GM18520 (cell line): ENCODE data around the gene HCCS.

ENCODE experiments used
- ATAC-seq: cut with Tn5 transposase; IDR thresholded peaks from one replicate; pipeline ENCODE4 v1.9.1; 2021; ENCODE audit not compliant: unreplicated experiment

The HCCS gene

DNA sequence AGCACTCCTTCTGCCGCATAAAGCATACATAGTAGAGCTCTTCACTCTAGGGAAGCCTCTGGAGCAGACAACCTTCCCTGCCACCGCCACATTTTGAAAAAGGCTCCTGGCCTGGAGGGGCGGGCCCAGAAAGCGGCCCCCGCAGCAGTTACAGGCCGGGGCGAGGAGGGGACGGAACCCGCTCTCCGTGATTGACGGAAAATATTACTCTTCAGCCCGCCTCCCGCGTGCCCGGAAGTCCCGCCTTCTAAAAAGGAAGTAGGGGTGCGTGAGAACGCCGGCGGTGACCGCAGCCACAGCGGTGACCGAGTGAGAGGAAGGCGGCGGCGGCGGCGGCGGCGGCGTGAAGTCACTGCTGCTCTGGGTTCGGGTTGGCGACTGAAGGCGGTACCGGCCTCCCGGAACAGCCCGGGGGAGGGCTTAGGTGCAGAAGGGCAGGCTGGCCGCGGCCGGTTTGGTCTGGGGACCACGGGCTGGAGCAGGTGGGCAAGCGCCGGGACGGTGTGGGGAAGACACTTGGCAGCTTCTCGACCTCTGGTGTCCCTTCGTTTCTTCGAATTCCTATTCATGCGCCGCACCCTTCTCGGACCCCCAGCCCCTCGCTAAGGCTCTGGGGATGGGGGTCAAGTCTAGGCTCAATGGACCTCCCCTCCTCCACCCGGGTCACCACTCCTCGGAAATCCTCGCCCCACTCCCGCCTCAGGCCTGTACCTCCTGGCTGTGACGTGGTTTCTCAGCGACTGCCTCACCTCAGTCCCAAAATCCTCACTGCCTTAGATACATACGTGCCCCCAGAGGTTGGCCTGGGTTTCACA lies at the start of gene HCCS:
TSS of gene HCCS (plus strand) at position 296 of the 815 bp plus-strand sequence. CDS start 729 bp downstream, outside the sequence.
- ATAC-seq = peak; percentile 86

DNA sequence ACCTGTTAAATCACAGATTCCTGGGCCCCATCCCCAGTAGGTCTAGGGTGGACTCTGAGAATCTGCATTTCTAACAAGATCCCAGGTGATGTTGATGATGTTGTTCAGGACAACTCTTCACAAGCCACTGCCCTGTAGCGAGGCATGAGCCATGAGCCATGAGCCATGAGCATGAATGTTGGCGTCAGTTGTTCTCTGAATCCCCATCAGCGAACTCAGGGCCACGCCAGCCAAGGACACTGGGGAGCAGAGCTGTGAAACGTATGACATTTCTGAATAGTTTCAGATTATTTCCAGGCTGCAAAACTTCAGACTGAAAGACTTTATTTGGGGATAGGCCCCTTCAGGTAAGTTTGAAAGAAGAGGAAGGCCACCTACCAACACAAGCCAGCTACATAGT lies 46.9 kb upstream of the HCCS start:
- ATAC-seq = no peak

DNA sequence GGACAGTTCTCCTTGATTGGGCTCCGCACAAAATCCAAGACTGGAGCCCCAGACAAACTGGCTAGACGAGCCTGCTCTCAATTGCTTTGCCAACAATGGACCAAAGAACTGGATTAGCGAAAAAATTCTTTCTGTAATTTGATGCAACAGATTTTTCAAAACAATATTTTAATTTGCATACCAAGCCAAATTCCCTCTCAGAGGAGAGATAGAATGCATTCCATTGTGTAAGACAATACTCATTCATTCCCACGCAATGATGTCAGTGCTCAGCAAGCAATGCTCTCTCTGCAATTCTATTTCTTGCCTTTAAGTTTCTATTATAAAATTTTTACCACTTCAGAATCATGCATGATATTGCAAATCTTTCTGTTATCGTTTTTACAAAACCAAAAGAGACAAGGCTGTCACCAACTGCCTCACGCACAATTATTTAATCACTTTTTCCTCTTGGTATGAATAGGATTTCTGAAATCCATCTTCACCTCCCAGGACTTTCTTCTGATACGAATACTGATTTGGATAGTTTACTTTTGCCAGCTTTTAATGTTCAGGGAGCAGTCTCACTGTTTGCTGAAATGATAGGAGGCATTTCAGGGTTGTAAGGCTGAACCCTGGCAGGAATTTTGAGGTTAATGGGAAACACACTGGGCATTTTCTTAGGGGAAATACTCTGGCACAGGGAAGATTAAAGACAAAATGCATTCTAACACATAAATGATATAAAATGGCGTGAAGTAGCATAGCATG lies 46.1 kb upstream of the HCCS start:
- no peak for ATAC-seq

DNA sequence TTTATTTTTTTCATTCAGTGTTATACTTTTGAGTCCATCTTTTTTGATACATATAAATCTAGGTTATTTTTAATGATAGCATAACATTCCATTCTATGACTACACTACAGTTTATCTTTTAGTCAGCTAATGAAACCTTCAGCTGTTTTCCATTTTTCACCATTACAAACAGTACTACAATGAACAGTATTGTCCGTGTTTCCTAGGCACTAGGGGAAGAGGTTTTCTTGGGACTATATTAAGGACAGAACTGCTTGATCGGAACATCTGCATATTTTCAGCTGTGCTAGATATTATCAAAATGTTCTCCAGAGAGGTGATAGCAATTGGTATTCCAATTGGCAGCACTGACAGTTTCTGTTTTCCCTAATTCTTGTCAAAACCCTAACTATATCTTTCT lies 44.3 kb upstream of the HCCS start:
- ATAC-seq = no peak

DNA sequence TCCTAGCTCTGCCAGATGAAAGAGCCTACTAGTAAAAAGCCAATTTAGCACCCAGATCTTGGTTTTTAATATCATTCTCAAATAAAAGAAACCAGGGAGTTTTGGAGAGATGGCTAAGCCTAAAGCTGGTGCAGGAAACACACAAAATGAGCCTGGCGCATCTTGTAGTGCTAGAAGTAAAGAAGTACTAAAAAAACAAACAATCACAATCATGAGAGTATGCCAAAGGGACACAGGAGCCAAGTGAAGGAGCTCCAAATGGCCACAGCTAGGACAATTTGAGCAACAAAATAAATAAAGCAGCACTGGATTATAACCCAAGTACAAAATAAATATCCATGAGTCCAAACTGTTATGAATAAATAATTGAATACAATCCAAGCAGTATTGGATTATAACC lies 37.8 kb upstream of the HCCS start:
- ATAC-seq = no peak

DNA sequence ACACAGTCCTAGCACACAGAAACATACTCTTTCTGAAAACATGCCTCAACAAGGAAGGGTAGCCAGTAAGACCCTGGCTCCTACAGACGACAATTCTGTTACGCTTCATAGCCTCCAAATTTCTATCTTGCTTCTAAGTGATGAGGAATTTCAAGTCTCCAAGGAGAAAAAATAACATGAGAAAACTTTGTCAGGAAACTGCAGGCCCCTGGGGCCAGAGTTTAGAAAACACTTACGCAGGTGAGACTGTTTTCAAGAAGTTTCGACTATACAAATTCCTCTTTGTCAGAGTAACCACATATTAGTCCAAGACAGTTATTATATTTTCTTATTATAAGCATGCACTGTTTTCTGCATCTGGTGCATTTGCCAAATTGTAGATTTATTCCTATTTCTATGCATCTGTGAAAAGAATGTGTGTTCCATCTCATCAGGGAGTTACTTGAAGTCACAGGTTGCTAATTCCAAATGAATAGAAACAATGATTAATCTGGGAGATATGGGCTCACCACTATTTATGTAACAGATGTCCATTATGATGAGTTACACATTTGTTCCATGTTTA lies 30.3 kb upstream of the HCCS start:
- no peak for ATAC-seq

DNA sequence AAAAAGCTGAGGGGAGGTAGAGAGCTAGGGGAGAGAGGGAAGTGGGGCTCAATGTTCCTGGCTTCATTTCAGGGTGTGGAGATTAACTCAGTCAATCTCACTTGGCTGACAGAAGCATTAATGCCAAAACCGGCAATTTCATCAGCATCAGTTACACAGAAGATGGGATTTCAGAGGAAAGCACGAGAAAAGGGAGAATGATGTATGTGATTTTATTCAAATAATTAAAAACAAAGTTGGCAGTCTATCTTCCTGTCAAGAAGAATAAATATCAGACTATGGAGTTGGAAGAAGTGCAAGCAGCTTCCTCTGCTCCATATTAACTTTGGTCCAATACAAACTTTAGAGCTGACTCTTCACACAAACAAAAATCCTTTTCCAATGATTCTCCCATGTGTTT lies 29.6 kb upstream of the HCCS start:
- no peak for ATAC-seq

DNA sequence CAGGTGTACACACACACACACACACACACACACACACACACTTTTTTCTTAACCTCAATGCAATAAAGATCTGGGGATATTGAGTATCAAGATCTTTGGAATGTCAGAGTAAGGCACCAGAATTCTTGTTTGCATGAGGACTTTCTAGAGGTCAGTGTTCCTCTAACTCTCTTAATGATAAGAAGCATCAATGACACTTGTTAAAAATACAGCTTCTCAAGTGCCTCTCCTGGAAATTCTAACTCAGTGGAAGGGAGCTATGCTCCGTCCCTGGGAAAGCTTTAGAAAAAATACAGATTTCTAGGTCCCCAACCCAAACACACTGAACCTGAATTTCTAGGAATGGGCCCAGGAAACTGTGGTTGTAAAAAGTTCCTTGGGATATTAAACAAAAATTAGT lies 25.8 kb upstream of the HCCS start:
- ATAC-seq = no peak

DNA sequence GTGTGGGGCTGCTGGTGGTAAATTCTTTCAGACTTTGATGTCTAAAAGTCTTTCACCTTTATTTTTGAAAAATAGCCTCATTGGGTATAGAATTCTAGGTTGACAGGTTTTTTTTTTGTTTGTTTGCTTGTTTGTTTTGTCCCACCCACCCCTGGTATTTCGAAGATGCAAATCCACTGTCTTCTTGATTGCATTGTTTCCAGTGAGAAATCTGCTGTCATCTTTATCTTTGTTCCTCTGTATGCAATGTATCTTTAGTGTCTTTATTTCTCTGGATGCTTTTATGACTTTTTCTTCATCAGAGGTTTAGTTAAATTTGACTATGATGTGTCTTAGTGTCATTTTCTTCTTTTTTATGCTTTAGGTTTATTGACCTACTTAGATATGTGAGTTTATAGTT lies 21.3 kb upstream of the HCCS start:
- ATAC-seq = no peak

DNA sequence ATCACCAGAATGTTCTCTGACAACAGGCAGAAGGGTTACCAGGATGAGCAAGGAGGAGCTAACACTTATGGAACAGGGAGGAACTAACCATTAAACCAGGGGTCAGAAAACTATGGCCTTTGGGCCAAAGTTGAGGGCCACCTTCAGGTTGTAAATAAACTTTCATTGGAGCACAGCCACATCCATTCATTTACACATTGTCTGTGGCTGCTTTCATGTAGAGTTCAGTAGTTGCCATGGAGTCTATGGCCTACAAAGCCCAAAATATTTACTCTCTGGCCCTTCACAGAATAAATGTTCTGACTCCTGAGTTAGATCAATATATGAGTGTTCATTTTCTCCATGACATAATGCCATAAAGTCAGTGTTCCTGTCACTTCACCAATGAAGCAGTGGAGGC lies 13.2 kb upstream of the HCCS start:
- no peak for ATAC-seq

DNA sequence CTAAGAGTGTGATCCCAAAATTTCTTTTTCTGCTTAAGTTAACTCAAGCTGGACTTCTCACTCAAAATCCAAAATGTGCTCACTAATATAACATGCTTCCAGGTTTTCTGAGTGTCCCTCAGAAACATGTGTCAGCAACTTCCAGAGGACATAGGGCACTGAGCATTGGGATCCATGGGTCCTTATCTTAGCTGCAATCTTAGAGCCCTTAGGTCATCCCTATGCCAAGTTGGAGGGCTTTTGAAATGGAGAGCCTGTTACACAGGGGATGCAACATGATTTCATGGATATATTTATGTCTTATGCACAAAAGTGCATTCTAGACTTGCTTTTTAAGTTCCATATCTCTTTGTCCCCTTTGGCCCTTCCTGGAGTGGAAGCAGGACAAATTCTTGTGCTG lies 11.7 kb upstream of the HCCS start:
- ATAC-seq = no peak

DNA sequence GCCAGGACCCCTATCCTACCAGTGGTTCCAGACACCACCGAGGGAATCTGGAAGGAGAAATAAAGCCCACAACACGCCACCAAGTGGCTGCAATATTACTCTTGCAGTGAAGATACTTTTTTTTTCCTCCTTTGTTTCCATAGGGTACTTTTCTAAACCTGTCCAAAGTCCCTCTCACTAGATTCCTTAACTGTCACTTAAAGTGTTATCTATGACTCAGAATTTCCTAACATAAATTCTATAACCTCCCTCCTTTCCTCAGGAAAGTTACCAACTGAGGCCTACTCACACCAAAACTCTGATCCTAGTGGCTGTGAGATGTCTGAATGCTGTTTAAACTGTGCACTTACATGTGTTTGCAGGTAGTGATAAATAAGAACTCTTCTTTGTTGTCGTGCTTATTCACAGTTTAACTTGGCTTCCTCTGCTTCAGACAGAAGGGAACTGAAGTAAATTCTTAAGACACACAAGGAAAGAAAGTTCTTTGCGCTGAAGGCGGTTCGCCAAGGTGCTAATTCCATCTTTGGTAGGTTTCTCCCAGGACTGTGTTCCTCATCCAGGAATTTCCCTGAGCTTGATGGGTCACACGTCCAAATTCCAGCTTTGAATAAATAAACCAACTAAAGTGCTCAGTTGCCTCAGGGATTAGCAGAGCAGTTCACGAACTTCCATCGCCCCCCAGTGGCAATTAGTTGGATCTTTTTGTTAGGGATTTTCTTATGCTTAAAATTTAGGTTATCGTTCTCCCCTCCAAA lies 10.7 kb upstream of the HCCS start:
- no peak for ATAC-seq

DNA sequence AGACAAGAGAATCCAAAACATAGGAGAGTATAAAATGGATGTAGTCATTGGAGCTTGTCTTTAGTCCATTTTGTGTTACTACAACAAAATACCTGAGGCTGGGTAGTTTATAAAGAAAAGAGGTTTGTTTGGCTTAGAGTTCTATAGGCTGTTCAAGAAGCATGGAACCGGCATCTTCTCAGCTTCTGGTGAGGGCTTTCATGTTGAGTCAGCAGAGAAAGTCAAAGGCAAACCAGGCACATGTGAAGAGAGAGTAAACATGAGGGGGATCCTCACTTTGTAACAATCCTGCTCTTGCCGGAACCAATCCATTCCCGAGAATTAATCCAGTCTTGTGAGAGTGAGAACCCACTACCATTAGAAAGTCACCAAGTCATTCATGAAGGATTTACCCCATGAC lies 8.1 kb upstream of the HCCS start:
- ATAC-seq = no peak

DNA sequence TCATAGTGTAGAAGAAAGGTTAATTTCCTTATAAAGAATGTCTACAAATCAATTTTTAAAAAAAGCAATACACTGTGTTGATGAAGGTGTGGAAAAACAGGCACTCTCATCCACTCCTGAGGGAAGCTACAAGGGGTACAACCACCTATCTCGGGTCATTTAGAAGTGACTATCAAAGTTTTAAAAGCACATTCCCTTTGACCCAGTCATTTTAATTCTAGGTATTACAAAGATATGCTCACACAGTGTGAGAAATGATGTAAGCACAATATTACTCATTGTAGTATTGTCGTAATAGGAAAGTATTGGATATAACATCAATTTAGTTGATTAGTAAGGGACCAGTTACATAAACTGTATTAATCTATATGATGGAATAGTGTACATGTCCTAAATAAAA lies 7.4 kb upstream of the HCCS start:
- no peak for ATAC-seq

DNA sequence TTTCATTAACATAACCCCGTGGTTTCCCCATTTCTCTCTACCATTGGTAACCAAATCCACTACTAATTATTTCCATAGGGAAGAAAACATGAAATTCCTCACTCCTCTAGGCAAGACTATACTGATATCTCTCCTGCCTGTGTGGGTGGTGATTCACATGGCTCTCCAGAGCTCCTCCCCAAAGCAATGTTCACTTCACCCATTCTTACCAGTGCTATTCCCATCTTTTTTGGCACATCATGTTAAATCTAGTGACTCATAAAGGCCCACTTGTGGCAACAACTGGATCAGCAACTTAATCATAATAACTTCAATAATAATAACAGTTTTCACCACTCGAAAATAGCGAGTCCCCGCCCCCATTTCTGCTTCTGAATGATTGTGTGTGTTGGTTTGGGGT lies 6.1 kb upstream of the HCCS start:
- no peak for ATAC-seq

DNA sequence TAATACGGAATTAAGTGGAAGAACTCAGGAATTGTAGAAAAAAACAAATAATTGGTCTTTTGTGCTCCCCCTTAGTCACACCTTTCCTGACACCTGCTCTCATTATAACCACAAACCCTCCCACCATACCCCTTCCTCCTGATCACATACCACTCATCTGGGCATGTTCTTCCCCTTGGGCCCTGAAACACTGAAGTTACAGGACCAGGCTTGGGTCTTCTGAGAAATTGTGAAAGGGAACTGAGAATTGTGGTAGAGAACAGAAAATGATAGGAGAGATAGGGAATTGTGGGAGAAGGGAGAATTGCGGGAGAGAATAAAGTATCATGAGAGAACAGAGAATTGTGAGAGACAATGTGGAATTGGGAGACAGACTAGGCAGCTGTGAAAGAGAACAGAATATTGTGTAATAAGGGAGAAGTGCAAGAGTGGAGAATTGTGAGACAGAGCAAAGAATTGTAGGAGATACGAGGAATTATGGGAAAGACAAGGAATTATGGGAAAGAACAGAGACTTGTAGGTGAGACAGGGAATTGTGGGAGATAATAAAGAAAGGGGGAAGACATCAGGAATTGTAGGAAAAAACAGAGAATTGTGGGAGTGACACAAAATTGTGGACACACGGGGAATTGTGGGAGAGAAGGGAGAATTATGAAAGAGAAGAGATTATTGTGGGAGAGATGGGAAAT lies 2.7 kb upstream of the HCCS start:
- ATAC-seq = no peak

DNA sequence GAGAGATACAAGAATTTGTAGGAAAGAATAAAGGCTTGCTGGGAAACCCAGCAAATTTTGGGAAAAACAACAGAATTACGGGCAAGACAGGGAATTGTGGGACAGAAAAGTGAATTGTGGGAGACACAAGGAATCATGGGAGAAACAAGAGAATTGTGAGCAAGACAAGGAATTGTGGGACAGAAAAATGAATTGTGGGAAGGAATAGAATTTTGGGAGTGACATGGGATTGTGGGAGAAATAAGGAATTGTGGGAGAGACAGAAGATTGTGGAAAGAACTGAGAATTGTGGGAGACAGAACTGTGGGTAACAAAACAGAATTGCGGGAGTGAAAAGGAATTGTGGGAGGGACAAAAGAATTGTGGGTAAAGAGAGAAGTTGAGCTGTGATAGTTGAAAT lies 1.2 kb upstream of the HCCS start:
- no peak for ATAC-seq

DNA sequence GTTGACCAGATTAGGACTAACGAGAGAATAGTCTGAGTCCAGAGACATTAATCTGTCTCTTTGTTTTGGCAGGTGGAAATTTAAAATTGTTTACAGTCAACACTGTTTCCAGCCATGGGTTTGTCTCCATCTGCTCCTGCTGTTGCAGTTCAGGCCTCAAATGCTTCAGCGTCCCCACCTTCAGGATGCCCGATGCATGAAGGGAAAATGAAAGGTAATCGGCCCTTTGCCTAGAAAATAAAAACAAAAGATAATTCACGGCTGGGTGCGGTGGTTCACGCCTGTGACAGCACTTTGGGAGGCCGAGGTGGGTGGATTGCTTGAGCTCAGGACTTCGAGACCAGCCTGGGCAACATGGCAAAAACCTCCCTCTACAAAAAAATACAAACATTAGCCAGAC lies 815 bp downstream of the HCCS start:
- no peak for ATAC-seq

DNA sequence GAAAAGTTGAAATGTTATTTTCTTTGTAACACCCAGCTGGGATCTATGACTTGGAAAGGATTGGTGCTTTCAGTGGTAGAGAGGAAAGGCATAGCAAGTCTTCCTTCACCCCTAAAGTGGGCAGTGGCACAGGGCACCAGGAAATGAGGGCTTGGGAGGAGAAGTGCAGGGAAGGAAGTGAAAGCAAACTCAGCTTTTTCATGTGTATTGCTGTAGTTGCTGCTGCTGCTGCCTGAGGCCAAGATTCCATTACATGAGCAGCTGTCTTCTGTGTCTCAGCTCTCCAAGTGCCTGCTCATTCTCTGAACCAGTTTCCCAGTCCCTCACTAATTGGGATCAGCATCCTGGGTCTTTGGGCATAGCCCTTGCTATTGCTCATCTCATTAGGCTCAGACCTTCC lies 2.6 kb downstream of the HCCS start:
- no peak for ATAC-seq

DNA sequence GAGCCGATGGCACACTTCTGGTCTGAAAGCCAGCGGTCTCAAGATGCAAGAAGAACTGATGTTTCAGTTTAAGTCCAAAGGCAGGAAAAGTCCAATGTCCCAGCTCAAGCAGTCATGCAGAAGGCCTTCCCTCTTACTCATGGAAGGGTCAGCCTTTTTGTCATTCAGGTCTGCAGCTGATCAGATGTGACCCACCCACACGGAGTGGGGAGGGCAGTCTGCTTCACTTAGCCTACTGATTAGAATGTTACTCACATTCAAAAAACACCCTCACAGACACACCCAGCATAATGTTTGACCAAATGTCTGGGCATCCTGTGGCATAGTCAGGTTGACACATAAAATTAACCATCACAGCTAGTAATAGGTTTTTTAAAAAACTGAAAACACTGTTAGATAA lies 6.6 kb downstream of the HCCS start:
- ATAC-seq = no peak
